HEK293 (cell line): Measurements from ENCODE around the gene DHRS12.

Experiments used
- CTCF ChIA-PET: fragments of 350-600 bp; formaldehyde crosslinking; extraction: SDS; loops from one replicate; lab custom pipeline; 2021; ENCODE audit warnings: antibody characterized with exemption; lab: Yijun Ruan, JAX
- POLR2A ChIA-PET: fragments of 300-600 bp; formaldehyde crosslinking; extraction: SDS; loops from one replicate; lab custom pipeline; 2020; ENCODE audit warnings: antibody characterized with exemption, inconsistent platforms; lab: Yijun Ruan, JAX
- H3K27ac ChIP-seq: fragments of 200-500 bp; sonication (Bioruptor generic); 2 replicates; pipeline ENCODE4 v1.5.1; 2014; ENCODE audit warnings: low read depth, low read length, control low read depth, inconsistent platforms; ENCODE audit errors: extremely low read depth
- H3K36me3 ChIP-seq, 2 experiments: fragments of 200-500 bp in 1 of 2; sonication (Bioruptor generic) in 1 of 2; 1 replicate in 1 of 2; 2 replicates in 1 of 2; pipeline ENCODE4 v1.5.1; 2014 to 2017; ENCODE audit warnings: inconsistent platforms in 2 of 2, low read length in 2 of 2; ENCODE audit not compliant: control insufficient read depth in 2 of 2, insufficient read depth in 1 of 2
- H3K4me1 ChIP-seq: fragments of 200-500 bp; sonication (Bioruptor generic); 2 replicates; pipeline ENCODE4 v1.5.1; 2014; ENCODE audit warnings: mild to moderate bottlenecking, low read length, inconsistent platforms; ENCODE audit not compliant: control insufficient read depth, insufficient read depth
- H3K4me3 ChIP-seq: 2 replicates; pipeline ENCODE4 v1.5.1; 2011; ENCODE audit warnings: low read depth, mild to moderate bottlenecking, control low read depth, low read length, moderate library complexity
- H3K9me3 ChIP-seq: fragments of 200-500 bp; sonication (Bioruptor generic); 2 replicates; pipeline ENCODE4 v1.5.1; 2014; ENCODE audit warnings: low read depth, low read length, inconsistent platforms; ENCODE audit not compliant: control insufficient read depth, insufficient read depth
- BCL11B ChIP-seq: fragments of 450-650 bp; formaldehyde crosslinking; IDR thresholded peaks from 2 replicates; pipeline ENCODE4 v1.5.1; 2016; ENCODE audit warnings: low read depth, missing biosample characterization, missing genetic modification characterization
- FEZF1 ChIP-seq: fragments of 450-650 bp; formaldehyde crosslinking; IDR thresholded peaks from 2 replicates; pipeline ENCODE4 v1.5.1; 2016; ENCODE audit warnings: missing biosample characterization, missing genetic modification characterization
- GLIS1 ChIP-seq: fragments of 450-650 bp; formaldehyde crosslinking; IDR thresholded peaks from 2 replicates; pipeline ENCODE4 v1.5.1; 2016; ENCODE audit warnings: missing biosample characterization, missing genetic modification characterization
- HOXD13 ChIP-seq: sonication (generic); formaldehyde crosslinking; IDR thresholded peaks from 2 replicates; pipeline ENCODE4 v1.8.0; 2022; ENCODE audit warnings: missing genetic modification reagents, borderline replicate concordance
- SP7 ChIP-seq: fragments of 450-650 bp; formaldehyde crosslinking; IDR thresholded peaks from 2 replicates; pipeline ENCODE4 v1.5.1; 2016; ENCODE audit warnings: missing biosample characterization, missing genetic modification characterization
- WT1 ChIP-seq: fragments of 450-650 bp; formaldehyde crosslinking; IDR thresholded peaks from 2 replicates; pipeline ENCODE4 v1.5.1; 2016; ENCODE audit warnings: missing biosample characterization, missing genetic modification characterization
- ZBTB17 ChIP-seq: fragments of 450-650 bp; formaldehyde crosslinking; IDR thresholded peaks from 2 replicates; pipeline ENCODE4 v1.5.1; 2016; ENCODE audit warnings: missing biosample characterization, missing genetic modification characterization
- ZBTB48 ChIP-seq: fragments of 450-650 bp; formaldehyde crosslinking; IDR thresholded peaks from 2 replicates; pipeline ENCODE4 v1.5.1; 2016; ENCODE audit warnings: missing biosample characterization, missing genetic modification characterization
- ZBTB8A ChIP-seq: fragments of 450-650 bp; formaldehyde crosslinking; IDR thresholded peaks from 2 replicates; pipeline ENCODE4 v1.5.1; 2016; ENCODE audit warnings: missing biosample characterization, missing genetic modification characterization
- ZFHX2 ChIP-seq: fragments of 450-650 bp; formaldehyde crosslinking; conservative IDR thresholded peaks from 2 replicates; pipeline ENCODE4 v1.5.1; 2016; ENCODE audit warnings: missing biosample characterization, missing genetic modification characterization
- ZIC2 ChIP-seq: fragments of 450-650 bp; formaldehyde crosslinking; IDR thresholded peaks from 2 replicates; pipeline ENCODE4 v1.5.1; 2016; ENCODE audit warnings: missing biosample characterization, missing genetic modification characterization
- ZNF155 ChIP-seq: fragments of 450-650 bp; formaldehyde crosslinking; IDR thresholded peaks from 2 replicates; pipeline ENCODE4 v1.5.1; 2016; ENCODE audit warnings: missing biosample characterization, missing genetic modification characterization
- ZNF214 ChIP-seq: fragments of 450-650 bp; formaldehyde crosslinking; IDR thresholded peaks from 2 replicates; pipeline ENCODE4 v1.5.1; 2017; ENCODE audit warnings: missing biosample characterization, mild to moderate bottlenecking, missing genetic modification characterization, borderline replicate concordance
- ZNF239 ChIP-seq: fragments of 450-650 bp; formaldehyde crosslinking; IDR thresholded peaks from 2 replicates; pipeline ENCODE4 v1.5.1; 2016; ENCODE audit warnings: missing biosample characterization, missing genetic modification characterization
- ZNF292 ChIP-seq: fragments of 450-650 bp; formaldehyde crosslinking; IDR thresholded peaks from 2 replicates; pipeline ENCODE4 v1.5.1; 2016; ENCODE audit warnings: low read depth, missing biosample characterization, missing genetic modification characterization, borderline replicate concordance
- ZNF335 ChIP-seq: fragments of 450-650 bp; formaldehyde crosslinking; conservative IDR thresholded peaks from 2 replicates; pipeline ENCODE4 v1.5.1; 2016; ENCODE audit warnings: missing biosample characterization, missing genetic modification characterization
- ZNF350 ChIP-seq: fragments of 450-650 bp; formaldehyde crosslinking; IDR thresholded peaks from 2 replicates; pipeline ENCODE4 v1.5.0; 2017; ENCODE audit warnings: missing biosample characterization, mild to moderate bottlenecking, missing genetic modification characterization
- ZNF394 ChIP-seq: fragments of 450-650 bp; formaldehyde crosslinking; IDR thresholded peaks from 2 replicates; pipeline ENCODE4 v1.5.1; 2016; ENCODE audit warnings: missing biosample characterization, missing genetic modification characterization, mild to moderate bottlenecking, moderate library complexity, borderline replicate concordance
- ZNF48 ChIP-seq: fragments of 450-650 bp; formaldehyde crosslinking; IDR thresholded peaks from 2 replicates; pipeline ENCODE4 v1.5.1; 2016; ENCODE audit warnings: missing biosample characterization, missing genetic modification characterization
- ZNF501 ChIP-seq: fragments of 450-650 bp; formaldehyde crosslinking; IDR thresholded peaks from 2 replicates; pipeline ENCODE4 v1.5.1; 2016; ENCODE audit warnings: missing biosample characterization, missing genetic modification characterization
- ZNF544 ChIP-seq: fragments of 450-650 bp; formaldehyde crosslinking; IDR thresholded peaks from 2 replicates; pipeline ENCODE4 v1.5.0; 2017; ENCODE audit warnings: missing biosample characterization, missing genetic modification characterization
- ZNF558 ChIP-seq: fragments of 450-650 bp; formaldehyde crosslinking; IDR thresholded peaks from 2 replicates; pipeline ENCODE4 v1.5.1; 2016; ENCODE audit warnings: missing biosample characterization, missing genetic modification characterization
- ZNF561 ChIP-seq: fragments of 450-650 bp; IDR thresholded peaks from 2 replicates; pipeline ENCODE4 v1.5.1; 2018; ENCODE audit warnings: missing biosample characterization, missing genetic modification characterization, borderline replicate concordance
- ZNF623 ChIP-seq: fragments of 450-650 bp; formaldehyde crosslinking; IDR thresholded peaks from 2 replicates; pipeline ENCODE4 v1.5.1; 2016; ENCODE audit warnings: missing biosample characterization, missing genetic modification characterization
- ZNF76 ChIP-seq: fragments of 450-650 bp; formaldehyde crosslinking; IDR thresholded peaks from 2 replicates; pipeline ENCODE4; 2016; ENCODE audit warnings: low read depth, missing biosample characterization, missing genetic modification characterization, borderline replicate concordance
- TF ChIP-seq, protein P1 (sequence below): fragments of 450-650 bp; formaldehyde crosslinking; IDR thresholded peaks from 2 replicates; pipeline ENCODE4 v1.5.1; 2016; ENCODE audit warnings: missing biosample characterization, missing genetic modification characterization, borderline replicate concordance
- TF ChIP-seq, protein P2 (sequence below): fragments of 450-650 bp; formaldehyde crosslinking; IDR thresholded peaks from 2 replicates; pipeline ENCODE4 v1.5.1; 2016; ENCODE audit warnings: missing biosample characterization, missing genetic modification characterization
- TF ChIP-seq, protein P3 (sequence below): fragments of 450-650 bp; formaldehyde crosslinking; IDR thresholded peaks from 2 replicates; pipeline ENCODE4 v1.5.1; 2016; ENCODE audit warnings: missing biosample characterization, missing genetic modification characterization

The DHRS12 gene

DNA sequence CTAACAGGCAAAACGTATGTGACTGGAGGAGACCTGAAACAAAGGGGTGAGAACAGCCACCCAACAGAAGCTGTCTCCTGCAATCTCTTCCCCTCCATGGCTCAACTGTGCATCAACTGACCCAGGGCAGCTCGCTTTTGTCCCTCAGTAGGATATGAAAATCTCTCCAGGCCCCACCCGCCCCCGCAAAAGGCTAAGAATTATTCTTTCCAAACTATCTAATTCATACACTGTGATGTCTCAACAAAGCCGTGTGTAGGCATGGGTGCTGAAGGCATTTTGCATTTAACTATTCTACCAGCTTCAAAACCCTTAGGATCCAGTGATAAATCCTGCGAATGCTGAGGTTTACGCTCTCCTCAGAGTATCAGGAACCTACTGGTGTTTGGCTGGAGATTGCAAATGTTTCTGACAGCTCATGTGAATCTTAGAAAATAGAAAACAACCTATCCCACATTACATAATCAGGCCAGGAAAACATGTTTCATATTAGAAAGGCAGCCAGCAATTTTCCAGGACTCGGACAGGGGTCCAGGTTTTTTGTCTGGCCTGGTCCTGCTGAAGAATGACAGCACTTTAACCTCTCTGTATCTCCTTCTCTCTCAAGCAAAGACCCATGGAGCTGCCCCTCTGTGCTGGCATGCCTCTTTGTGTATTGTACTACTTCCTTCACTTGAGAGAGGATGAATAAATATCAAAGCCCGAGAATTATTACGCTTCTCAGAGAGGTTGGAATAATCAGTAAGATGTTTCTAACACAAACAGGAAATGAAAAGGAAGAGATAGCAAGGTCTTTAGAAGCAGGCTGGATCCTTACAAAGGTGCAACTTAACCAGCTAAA, 17.3 kb downstream of the DHRS12 start (continued):
- TF ChIP-seq ZNF239 (no peak), ZNF558 (tag by site-specific recombination) (no peak), ZNF335 (tag by site-specific recombination) (0 out of 2 replicates have a peak, but pooled peaks have one; percentile 4), SP7 (tag by site-specific recombination) (no peak), ZNF394 (tag by site-specific recombination) (no peak), ZFHX2 (tag by site-specific recombination) (0 out of 2 replicates have a peak, but pooled peaks have one; percentile 30), ZIC2 (tag by site-specific recombination) (no peak), ZNF544 (tag by site-specific recombination) (no peak)
- TF ChIP-seq, protein P1, sequence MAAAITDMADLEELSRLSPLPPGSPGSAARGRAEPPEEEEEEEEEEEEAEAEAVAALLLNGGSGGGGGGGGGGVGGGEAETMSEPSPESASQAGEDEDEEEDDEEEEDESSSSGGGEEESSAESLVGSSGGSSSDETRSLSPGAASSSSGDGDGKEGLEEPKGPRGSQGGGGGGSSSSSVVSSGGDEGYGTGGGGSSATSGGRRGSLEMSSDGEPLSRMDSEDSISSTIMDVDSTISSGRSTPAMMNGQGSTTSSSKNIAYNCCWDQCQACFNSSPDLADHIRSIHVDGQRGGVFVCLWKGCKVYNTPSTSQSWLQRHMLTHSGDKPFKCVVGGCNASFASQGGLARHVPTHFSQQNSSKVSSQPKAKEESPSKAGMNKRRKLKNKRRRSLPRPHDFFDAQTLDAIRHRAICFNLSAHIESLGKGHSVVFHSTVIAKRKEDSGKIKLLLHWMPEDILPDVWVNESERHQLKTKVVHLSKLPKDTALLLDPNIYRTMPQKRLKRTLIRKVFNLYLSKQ (tag by site-specific recombination): no peak

DNA sequence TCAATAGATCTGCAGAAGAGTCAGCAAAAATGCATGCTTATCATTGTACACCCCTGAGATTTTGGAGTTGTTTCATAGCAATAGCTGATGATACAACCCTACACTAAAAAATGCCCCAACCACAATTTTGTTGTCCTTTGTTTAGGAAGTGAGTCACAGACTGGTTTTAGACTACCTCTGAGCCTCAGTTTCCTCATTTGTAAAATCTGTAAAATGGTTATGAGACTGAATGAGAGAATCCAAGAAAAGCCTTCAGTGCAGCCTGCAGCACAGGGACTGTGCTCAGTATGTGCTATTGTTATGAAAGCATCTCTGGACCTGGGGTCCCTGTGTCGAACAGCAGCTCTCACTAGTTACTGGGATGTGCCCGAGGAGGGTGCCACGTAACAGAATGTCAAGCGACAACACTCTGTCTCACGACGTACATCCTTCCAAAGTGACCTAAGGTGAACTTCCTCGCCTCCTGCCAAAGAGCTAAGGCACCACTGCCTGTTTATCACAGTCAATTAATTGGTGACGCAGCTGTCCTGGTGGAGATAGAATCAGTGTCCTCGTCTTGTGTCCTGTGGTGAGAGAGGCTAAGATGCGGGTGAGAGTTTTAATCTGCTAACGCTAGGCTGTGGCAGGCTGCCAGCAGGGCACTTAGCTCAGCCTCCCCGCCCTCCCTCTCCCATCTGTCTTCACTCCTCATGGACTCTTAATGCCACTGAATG, 18.1 kb downstream of the DHRS12 start:
- Histone ChIP-seq H3K36me3 (no peaks in the 10 kb centered on the region), H3K27ac (peak overlapping the region; percentile 22; the same call in 1 of the 2 replicates), H3K9me3 (no peaks in the 10 kb centered on the region), H3K4me1 (peaks cover 13% of the 10 kb centered on the region), H3K4me3 (no peak overlapping the region)
- POLR2A ChIA-PET: interaction anchor here (0.8 to 3.0 kb wide), 3 partner anchors 12 to 333 kb away, joined by 3 to 27 read pairs (median 3); partner anchors contain the start of gene INTS6
- CTCF ChIA-PET: interaction anchor here (0.6 to 2.7 kb wide), 2 partner anchors 12 to 1896 kb away, joined by 3 to 16 read pairs; no protein-coding TSS in a partner anchor
- TF ChIP-seq ZNF623 (tag by site-specific recombination) (no peak; the same call in 1 of the 2 replicates), ZNF155 (tag by site-specific recombination) (no peak), ZIC2 (tag by site-specific recombination) (peak; percentile 81), ZNF292 (no peak), ZNF350 (tag by site-specific recombination) (no peak), ZBTB48 (peak; percentile 46; the same call in 1 of the 2 replicates), ZBTB8A (tag by site-specific recombination) (peak; percentile 86), ZNF48 (no peak), ZNF335 (tag by site-specific recombination) (peak; percentile 82), ZNF214 (tag by site-specific recombination) (no peak), WT1 (tag by site-specific recombination) (peak; percentile 93), GLIS1 (tag by site-specific recombination) (peak; percentile 72), ZNF561 (tag by site-specific recombination) (peak; percentile 32; the same call in 1 of the 2 replicates), ZNF76 (tag by site-specific recombination) (peak; percentile 21; the same call in 1 of the 2 replicates), BCL11B (tag by site-specific recombination) (no peak), ZBTB17 (tag by site-specific recombination) (peak; percentile 81), HOXD13 (CRISPR knock-in tag) (no peak), ZNF501 (tag by site-specific recombination) (peak; percentile 63), FEZF1 (tag by site-specific recombination) (peak; percentile 79)
- TF ChIP-seq, protein P2, sequence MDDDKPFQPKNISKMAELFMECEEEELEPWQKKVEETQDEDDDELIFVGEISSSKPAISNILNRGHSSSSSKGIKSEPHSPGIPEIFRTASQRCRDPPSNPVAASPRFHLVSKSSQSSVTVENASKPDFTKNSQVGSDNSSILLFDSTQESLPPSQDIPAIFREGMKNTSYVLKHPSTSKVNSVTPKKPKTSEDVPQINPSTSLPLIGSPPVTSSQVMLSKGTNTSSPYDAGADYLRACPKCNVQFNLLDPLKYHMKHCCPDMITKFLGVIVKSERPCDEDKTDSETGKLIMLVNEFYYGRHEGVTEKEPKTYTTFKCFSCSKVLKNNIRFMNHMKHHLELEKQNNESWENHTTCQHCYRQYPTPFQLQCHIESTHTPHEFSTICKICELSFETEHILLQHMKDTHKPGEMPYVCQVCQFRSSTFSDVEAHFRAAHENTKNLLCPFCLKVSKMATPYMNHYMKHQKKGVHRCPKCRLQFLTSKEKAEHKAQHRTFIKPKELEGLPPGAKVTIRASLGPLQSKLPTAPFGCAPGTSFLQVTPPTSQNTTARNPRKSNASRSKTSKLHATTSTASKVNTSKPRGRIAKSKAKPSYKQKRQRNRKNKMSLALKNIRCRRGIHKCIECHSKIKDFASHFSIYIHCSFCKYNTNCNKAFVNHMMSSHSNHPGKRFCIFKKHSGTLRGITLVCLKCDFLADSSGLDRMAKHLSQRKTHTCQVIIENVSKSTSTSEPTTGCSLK (tag by site-specific recombination): no peak
- TF ChIP-seq, protein P3, sequence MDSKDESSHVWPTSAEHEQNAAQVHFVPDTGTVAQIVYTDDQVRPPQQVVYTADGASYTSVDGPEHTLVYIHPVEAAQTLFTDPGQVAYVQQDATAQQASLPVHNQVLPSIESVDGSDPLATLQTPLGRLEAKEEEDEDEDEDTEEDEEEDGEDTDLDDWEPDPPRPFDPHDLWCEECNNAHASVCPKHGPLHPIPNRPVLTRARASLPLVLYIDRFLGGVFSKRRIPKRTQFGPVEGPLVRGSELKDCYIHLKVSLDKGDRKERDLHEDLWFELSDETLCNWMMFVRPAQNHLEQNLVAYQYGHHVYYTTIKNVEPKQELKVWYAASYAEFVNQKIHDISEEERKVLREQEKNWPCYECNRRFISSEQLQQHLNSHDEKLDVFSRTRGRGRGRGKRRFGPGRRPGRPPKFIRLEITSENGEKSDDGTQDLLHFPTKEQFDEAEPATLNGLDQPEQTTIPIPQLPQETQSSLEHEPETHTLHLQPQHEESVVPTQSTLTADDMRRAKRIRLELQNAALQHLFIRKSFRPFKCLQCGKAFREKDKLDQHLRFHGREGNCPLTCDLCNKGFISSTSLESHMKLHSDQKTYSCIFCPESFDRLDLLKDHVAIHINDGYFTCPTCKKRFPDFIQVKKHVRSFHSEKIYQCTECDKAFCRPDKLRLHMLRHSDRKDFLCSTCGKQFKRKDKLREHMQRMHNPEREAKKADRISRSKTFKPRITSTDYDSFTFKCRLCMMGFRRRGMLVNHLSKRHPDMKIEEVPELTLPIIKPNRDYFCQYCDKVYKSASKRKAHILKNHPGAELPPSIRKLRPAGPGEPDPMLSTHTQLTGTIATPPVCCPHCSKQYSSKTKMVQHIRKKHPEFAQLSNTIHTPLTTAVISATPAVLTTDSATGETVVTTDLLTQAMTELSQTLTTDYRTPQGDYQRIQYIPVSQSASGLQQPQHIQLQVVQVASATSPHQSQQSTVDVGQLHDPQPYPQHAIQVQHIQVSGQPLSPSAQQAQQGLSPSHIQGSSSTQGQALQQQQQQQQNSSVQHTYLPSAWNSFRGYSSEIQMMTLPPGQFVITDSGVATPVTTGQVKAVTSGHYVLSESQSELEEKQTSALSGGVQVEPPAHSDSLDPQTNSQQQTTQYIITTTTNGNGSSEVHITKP (tag by site-specific recombination): 0 out of 2 replicates have a peak, but pooled peaks have one; percentile 37
